Measurements from ENCODE around the gene CDC5L.

DNA sequence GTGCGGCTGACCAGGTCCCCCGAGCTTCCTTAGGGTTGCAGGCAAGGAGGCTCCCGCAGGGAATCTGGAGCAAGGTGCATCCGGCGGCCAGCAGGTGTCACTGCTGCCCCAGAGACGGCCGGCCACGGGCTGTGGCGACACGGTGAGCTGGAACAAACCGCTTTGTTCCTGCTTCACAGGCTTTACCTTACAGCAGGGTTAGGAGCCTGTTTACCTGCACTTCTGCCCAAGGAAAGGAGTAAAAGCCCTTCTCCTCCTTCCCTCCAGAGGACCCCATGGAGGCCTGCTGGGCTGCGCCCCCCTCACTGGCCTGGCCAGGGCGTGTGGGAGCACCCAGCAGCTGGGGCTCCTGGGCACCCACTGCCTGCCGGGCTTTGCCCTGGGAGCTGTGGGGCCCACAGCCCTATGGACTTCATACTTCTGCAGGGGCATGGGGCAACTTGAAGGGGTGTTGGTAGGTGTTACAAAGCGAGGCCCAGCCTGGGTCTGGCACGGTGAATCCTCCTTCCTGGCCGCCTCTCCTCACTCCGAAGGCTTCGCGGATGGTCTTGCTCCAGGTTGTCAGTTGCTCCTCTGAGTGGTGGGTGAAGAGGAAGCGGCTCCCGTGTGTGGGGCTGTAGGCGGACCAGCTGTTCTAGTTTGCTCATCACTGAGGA lies 88.4 kb downstream of the CDC5L start:
- TF ChIP-seq, protein P1, sequence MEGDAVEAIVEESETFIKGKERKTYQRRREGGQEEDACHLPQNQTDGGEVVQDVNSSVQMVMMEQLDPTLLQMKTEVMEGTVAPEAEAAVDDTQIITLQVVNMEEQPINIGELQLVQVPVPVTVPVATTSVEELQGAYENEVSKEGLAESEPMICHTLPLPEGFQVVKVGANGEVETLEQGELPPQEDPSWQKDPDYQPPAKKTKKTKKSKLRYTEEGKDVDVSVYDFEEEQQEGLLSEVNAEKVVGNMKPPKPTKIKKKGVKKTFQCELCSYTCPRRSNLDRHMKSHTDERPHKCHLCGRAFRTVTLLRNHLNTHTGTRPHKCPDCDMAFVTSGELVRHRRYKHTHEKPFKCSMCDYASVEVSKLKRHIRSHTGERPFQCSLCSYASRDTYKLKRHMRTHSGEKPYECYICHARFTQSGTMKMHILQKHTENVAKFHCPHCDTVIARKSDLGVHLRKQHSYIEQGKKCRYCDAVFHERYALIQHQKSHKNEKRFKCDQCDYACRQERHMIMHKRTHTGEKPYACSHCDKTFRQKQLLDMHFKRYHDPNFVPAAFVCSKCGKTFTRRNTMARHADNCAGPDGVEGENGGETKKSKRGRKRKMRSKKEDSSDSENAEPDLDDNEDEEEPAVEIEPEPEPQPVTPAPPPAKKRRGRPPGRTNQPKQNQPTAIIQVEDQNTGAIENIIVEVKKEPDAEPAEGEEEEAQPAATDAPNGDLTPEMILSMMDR (IDR thresholded peaks at IDR 0.05): peak; percentile 85 to 96 (median 91)
- no peak for TF ChIP-seq POLR2A (IDR thresholded peaks at IDR 0.05)

All from tibial nerve (tissue), 3 donors.